Endothelial cell of umbilical vein (primary cell): Measurements from ENCODE around the gene WRAP53. TPM values are rescaled to one million over a fixed set of nuclear protein-coding genes. Genes with fewer than 3 reads are reported as not detected.

Source experiments
- BruUV-seq: library from RNA; stranded (reverse); fragments of 400-500 nt; replicated peaks from 2 replicates; lab custom pipeline; 2021; lab: Mats Ljungman, UMichigan
- CTCF ChIA-PET: fragments of 300-600, 350-600 bp; sonication (Branson Sonifier 250); formaldehyde crosslinking; loops from one replicate; lab custom pipeline; 2021; ENCODE audit warnings: antibody characterized with exemption, inconsistent platforms; lab: Charles Lee
- POLR2A ChIA-PET: fragments of 300-600, 350-600 bp; sonication (Branson Sonifier 250); formaldehyde crosslinking; loops from one replicate; lab custom pipeline; 2021; ENCODE audit warnings: antibody characterized with exemption, inconsistent platforms; lab: Charles Lee
- DNase-seq: peaks from one replicate; pipeline ENCODE4 v3.0.0-alpha.2; 2011; ENCODE audit warnings: low read depth, low spot score
- FAIRE-seq: peaks from 2 replicates; lab custom pipeline; 2011; peaks lifted over from hg19 to GRCh38; lab: Jason Lieb, UNC
- H2AFZ ChIP-seq: 2 replicates; pipeline ENCODE4 v1.6.0; 2012; ENCODE audit warnings: low read depth, low read length, control low read depth, inconsistent platforms
- H3K27ac ChIP-seq: 2 replicates; pipeline ENCODE4 v1.5.1; 2011; ENCODE audit warnings: low read depth, mild to moderate bottlenecking, control low read depth, low read length, moderate library complexity; ENCODE audit not compliant: insufficient read depth
- H3K27me3 ChIP-seq, 2 experiments: 2 replicates each; pipeline versions ENCODE4 v1.6.0 to v1.6.1; 2011; ENCODE audit warnings: low read length in 2 of 2, mixed read lengths in 1 of 2; ENCODE audit not compliant: control insufficient read depth in 2 of 2, insufficient read depth in 2 of 2
- H3K36me3 ChIP-seq, 2 experiments: 2 replicates in 1 of 2; 3 replicates in 1 of 2; pipeline ENCODE4 v1.5.1; 2011; ENCODE audit warnings: low read length in 2 of 2, mild to moderate bottlenecking in 1 of 2, moderate library complexity in 1 of 2; ENCODE audit not compliant: control insufficient read depth in 2 of 2, insufficient read depth in 2 of 2; ENCODE audit errors: extremely low read depth in 1 of 2
- H3K4me1 ChIP-seq: 3 replicates; pipeline ENCODE4 v1.5.1; 2011; ENCODE audit warnings: mild to moderate bottlenecking, low read length; ENCODE audit not compliant: control insufficient read depth, insufficient read depth; ENCODE audit errors: extremely low read depth
- H3K4me2 ChIP-seq: 2 replicates; pipeline ENCODE4 v1.6.1; 2011; ENCODE audit warnings: low read length, control low read depth, mixed read lengths; ENCODE audit not compliant: insufficient read depth
- H3K4me3 ChIP-seq, 3 experiments: fragments of 200-600 bp in 1 of 3; sonication (generic), shearing (Covaris generic) in 1 of 3; replicated peaks in 1 of 3; 2 replicates each; pipeline ENCODE4 v1.5.1; 2011 to 2016; ENCODE audit warnings: control low read depth in 3 of 3, low read length in 3 of 3, mild to moderate bottlenecking in 2 of 3, inconsistent platforms in 1 of 3, low read depth in 1 of 3, moderate library complexity in 1 of 3; ENCODE audit not compliant: insufficient read depth in 1 of 3
- H3K79me2 ChIP-seq: 2 replicates; pipeline ENCODE4 v1.6.0; 2012; ENCODE audit warnings: low read length, inconsistent platforms; ENCODE audit not compliant: control insufficient read depth, insufficient read depth
- H3K9ac ChIP-seq: replicated peaks from 2 replicates; pipeline ENCODE3; 2011; ENCODE audit warnings: low read length, control low read depth; ENCODE audit not compliant: insufficient read depth; ENCODE audit errors: extremely low read depth
- H3K9me1 ChIP-seq: replicated peaks from 3 replicates; pipeline ENCODE4 v1.6.0; 2011; ENCODE audit warnings: mild to moderate bottlenecking, low read length; ENCODE audit not compliant: control insufficient read depth, insufficient read depth; ENCODE audit errors: extremely low read depth
- H3K9me3 ChIP-seq: replicated peaks from 2 replicates; pipeline ENCODE4 v1.5.1; 2012; ENCODE audit warnings: low read length, inconsistent platforms; ENCODE audit not compliant: control insufficient read depth, insufficient read depth
- H4K20me1 ChIP-seq: replicated peaks from 2 replicates; pipeline ENCODE3; 2011; ENCODE audit warnings: mild to moderate bottlenecking, low read length; ENCODE audit not compliant: control insufficient read depth, insufficient read depth; ENCODE audit errors: extremely low read depth
- FOS ChIP-seq: IDR thresholded peaks from 2 replicates; pipeline ENCODE4 v1.6.1; 2011; ENCODE audit warnings: mild to moderate bottlenecking, low read length, moderate library complexity, borderline replicate concordance; ENCODE audit not compliant: insufficient read depth
- JUN ChIP-seq: IDR thresholded peaks from 2 replicates; pipeline ENCODE4 v1.6.1; 2011; ENCODE audit warnings: borderline replicate concordance, low read depth; ENCODE audit not compliant: insufficient read length, insufficient read depth
- POLR2A ChIP-seq: IDR thresholded peaks from 2 replicates; pipeline ENCODE4 v1.6.1; 2012; ENCODE audit warnings: low read depth, mild to moderate bottlenecking, control low read depth, low read length
- POLR2AphosphoS5 ChIP-seq: IDR thresholded peaks from 2 replicates; pipeline ENCODE4 v1.6.1; 2012; ENCODE audit warnings: low read depth, mild to moderate bottlenecking, control low read depth, low read length, moderate library complexity; ENCODE audit not compliant: insufficient read depth
- dilution Hi-C: fragments of 300-500 bp; cut with MboI; formaldehyde crosslinking; loops from one replicate; pipeline ENCODE4 v1.15.0; 2019; ENCODE audit warnings: low sequenced_read_pairs; ENCODE audit not compliant: extremely low pct_ligation_motif_present
- intact Hi-C: fragments of 100-400 bp; cut with micrococcal nuclease; formaldehyde crosslinking; loops from one replicate; pipeline ENCODE4 v1.10.0; 2022
- polyA plus RNA-seq, 4 experiments: library from polyadenylated mRNA; depleted of rRNA in 3 of 4; stranded (reverse) in 3 of 4; unstranded in 1 of 4; fragments of >200 nt; gene quantifications; 2 replicates each; pipeline versions ENCODE4 v1.2.1 to v1.2.3, GENCODE V29; 2011 to 2012; ENCODE audit warnings: missing spikeins in 1 of 4
- total RNA-seq: library from RNA; stranded (reverse); gene quantifications from 2 replicates; pipeline ENCODE4 v1.2.3, GENCODE V29; 2021

The WRAP53 gene
- total and polyA plus RNA-seq, 2 donors (not counting 3 experiments of a cell fraction or from before 2014, with no cell fraction given) = 17.9 to 28.0 TPM

GRCh38 chr17:7685533-7686221 lies 2.6 kb upstream of the WRAP53 start:
- dilution Hi-C loops = no loop called here
- TF ChIP-seq FOS (no peak), JUN (no peak), POLR2A (peak; percentile 83), POLR2AphosphoS5 (peak; percentile 72)
- H3K4me2 ChIP-seq = peak overlapping the region; percentile 98
- peak overlapping the region; percentile 67 for H2AFZ ChIP-seq
- peak overlapping the region; percentile 93 for H3K27ac ChIP-seq
- FAIRE-seq = no peak
- POLR2A ChIA-PET = interaction anchor here (0.6 to 2.4 kb wide), 5 partner anchors 27 to 112 kb away, joined by 3 to 9 read pairs (median 3); partner anchors contain the start of genes FXR2, MPDU1 and SAT2
- H3K79me2 ChIP-seq = peaks cover 52% of the 10 kb centered on the region
- H3K4me3 ChIP-seq = peak overlapping the region; percentile 56 to 96 (median 79)
- intact Hi-C loops = loop anchor here (2.0 to 10.0 kb wide), 6 partner anchors 157 to 333 kb away; partner anchors contain the start of genes CHD3, FGF11, KCTD11 and POLR2A
- H3K36me3 ChIP-seq = peaks cover 0 to 2% of the 10 kb centered on the region in 2 experiments
- H3K9ac ChIP-seq = peak overlapping the region; percentile 99
- BruUV-seq = no TSS peak
- CTCF ChIA-PET = interaction anchor here (1.0 to 4.4 kb wide), 9 partner anchors 8 to 313 kb away, joined by 3 to 97 read pairs (median 7); partner anchors contain the start of genes DNAH2, FXR2 and SHBG
- DNase-seq = peak; percentile 92
- no peaks in the 10 kb centered on the region for H3K9me1 ChIP-seq
- H3K27me3 ChIP-seq = no peaks in the 10 kb centered on the region
- H3K4me1 ChIP-seq = peaks cover 26% of the 10 kb centered on the region
- no peaks in the 10 kb centered on the region for H3K9me3 ChIP-seq
- no peaks in the 10 kb centered on the region for H4K20me1 ChIP-seq
